Forelimb muscle (tissue), 1 donor: ENCODE results near the gene CMTM4. TPM values are rescaled to one million over a fixed set of nuclear protein-coding genes. Genes with fewer than 3 reads are reported as not detected.
"Not testable (repeated sequence)": the region's sequence is repeated elsewhere in the genome, so short reads cannot be mapped to it uniquely, and the experiment has no call there.

ENCODE experiments used
- DNase-seq: peaks from one replicate; pipeline ENCODE4 v3.0.0-alpha.2; 2013; ENCODE audit warnings: low read depth
- polyA plus RNA-seq: library from polyadenylated mRNA; unstranded; fragments of 120-200 nt; gene quantifications from one replicate; pipeline ENCODE4 v1.2.1, GENCODE V29; 2013; ENCODE audit not compliant: insufficient read length

Gene CMTM4
- polyA plus RNA-seq, 1 donor: 8.8 TPM

DNA sequence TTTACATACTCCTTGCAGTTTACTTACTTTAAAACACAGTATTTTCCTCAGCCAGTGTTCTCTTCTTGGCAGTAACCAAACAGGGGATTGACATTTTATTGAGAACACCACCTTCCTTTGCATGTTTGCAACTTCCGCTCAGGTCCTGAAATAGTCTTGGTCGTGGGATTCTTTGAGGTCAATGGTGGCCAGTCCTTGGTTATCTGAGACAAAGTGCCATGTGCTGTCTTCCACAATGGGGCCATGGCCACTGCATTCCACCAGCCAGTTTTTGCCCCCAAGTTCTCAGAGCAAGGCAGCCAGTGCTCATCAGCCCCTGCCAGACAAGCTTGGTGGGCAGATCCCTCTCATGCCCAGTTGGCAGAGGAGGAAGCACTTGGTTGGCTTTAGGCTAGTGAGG is 22.9 kb downstream of the CMTM4 start:
- DNase-seq: no peak

DNA sequence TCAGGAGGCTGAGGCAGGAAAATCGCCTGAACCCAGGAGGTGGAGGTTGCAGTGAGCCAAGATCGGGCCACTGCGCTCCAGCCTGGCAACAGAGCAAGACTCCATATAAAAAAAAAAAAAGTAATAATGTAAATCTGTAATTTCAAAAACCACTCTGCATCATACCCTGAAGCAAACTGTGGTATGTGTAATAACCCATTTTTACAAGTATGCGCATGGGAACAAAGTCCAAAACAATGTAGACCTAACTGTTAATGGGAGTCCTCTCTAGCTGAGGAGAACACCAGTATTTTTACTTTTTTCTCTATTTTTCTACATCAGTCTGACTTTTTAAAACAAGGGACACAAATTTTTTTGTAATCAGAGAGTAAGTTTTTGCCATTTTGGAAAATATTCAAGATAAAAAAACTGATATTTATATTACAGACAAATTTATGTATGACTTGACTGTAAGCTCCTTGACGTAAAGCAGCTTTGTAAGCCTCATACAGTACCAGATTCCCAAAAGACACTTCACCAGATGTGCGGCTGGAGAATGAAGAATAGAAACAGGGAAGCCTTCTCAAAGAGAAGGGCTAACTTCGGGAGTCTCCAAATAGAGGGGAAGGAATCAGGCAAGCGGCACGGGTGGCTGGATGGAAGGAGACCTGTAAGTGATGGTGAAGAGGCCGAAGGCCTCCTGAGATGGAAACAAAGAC is 25.7 kb downstream of the CMTM4 start:
- no peak for DNase-seq

GRCh38 chr16:66668777-66669444 is 27.6 kb downstream of the CMTM4 start:
- DNase-seq: no peak

DNA sequence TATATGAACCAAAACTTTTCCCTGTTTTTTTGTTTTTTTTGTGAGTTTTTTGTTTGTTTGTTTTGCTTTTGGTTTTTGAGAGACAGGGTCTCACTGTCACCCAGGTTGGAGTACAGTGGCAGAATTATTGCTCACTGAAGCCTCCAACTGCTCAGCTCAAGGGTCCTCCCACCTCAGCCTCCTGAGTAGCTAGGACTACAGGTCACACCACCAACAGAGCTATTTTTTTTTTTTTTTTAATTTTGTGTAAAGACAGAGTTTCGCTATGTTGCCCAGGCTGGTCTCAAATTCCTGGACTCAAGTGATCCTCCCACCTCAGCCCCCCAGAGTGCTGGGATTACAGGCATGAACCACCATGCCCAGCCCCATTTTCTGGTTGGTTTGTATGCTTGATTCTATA is 28.6 kb downstream of the CMTM4 start:
- no peak for DNase-seq

DNA sequence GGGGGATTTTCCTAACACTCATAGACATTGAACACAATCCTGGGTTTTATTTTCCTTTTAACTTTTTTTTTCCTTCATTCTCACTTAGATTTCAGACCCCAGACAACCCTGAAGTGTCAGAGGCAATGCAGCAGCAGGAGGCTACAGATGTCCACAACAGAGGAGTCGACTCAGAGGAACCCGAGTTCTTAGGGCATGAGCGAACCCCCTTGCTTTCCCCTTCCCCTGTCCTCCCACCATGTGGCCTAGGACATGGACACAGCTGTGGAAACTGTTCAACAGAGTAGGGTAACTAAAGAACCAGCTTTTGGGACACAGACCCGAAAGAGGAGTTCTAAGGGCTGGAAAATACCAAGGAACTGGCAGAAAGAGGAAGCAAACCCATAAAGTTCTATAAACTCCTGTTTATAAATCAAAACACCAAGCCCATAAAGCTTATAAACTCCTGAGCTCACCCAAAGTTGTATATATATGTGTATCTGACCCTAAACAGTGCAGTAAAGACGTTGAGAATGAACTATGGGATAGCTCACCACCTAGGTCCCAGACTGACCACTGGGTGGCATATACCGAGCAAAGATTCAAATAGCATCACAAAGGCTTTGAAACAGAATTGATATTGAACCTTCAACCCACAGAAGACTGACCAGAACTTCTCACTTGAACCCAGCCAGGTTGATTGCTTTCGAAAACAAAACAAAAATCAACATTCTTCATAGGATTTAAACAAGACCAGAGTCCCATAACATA is 33.9 kb downstream of the CMTM4 start:
- DNase-seq: no peak

DNA sequence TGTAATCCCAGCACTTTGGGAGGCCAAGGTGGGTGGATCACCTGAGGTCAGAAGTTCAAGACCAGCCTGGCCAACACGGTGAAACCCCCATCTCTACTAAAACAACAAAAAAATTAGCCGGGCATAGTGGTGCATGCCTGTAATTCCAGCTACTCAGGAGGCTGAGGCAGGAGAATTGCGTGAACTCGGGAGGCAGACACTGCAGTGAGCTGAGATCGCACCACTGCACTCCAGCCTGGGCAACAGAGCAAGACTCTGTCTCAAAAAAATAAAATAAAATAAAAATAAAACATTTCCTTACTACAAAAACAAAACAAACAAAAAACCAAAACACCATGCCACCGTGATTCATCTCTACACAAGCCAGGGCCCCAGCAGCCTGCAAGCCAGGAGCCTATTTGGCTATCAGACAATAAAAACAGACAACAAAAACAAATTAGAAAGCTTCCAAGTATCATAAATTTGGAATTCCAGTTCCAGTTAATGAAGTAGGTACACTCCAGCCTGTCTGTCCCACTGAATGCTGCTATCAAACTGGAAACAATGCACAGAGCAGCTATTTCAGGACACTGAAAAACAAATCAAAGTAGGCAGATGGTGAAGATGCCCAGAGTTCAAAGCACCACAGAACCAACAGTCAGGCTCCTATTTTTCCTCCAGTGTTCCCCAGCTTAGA is 34.7 kb downstream of the CMTM4 start:
- DNase-seq: not testable (repeated sequence)

- DNase-seq: no peak
Observed at GRCh38 chr16:66661210-66661560, 35.4 kb downstream of the CMTM4 start.

DNA sequence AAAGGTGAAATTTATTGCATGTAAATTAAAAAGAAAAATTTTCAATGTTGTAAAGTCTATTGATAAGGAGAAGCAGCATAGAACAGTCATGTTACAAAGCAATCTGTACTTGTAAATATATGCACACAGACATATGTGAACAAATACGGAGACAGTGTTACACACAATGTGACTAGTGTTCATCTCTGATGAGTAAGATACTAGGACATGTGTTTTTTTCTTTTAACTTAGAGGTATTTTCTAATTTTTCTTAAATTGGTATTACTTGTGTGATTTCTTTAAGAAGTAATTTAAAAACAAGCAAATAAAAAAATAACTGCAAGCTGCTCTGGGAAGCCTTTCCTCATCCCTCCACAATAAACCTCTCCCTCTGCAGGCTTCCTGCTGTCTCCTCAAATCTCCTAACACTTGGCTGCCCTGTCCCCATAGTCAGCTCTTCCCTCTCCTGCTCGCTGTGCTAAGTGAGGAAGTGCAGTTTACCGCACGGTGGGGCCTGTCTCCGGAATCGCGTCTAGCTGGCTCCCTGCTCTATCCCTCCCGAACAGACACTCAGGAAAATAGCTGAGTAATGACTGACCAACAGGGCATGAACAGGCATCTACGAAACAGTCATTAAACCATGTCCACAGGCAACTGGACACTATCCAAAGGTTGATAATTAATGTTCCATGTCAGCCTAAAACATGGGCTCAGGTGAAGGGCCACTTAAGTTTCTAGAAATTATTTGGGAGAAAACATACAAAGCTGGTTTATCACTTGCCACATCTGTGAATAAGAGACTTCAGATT is 35.9 kb downstream of the CMTM4 start:
- peak; percentile 50 for DNase-seq

DNA sequence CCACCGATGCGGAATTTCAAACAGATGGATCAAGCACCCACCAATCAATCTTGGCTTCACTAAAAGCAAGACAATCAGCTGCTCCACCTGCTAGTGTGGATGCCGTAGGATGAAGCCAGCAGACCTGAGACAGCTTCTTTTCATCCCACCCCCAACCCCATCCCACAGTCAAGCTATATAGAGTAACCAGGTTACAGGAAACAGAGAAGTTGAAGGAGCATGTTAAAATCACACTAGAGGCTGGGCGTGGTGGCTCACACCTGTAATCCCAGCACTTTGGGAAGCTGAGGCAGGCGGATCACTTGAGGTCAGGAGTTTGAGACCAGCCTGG is 37.7 kb downstream of the CMTM4 start:
- DNase-seq: no peak

- no peak for DNase-seq
Observed at GRCh38 chr16:66658143-66658859, 38.2 kb downstream of the CMTM4 start.

GRCh38 chr16:66656547-66656946 is 40.0 kb downstream of the CMTM4 start:
- no peak for DNase-seq

DNA sequence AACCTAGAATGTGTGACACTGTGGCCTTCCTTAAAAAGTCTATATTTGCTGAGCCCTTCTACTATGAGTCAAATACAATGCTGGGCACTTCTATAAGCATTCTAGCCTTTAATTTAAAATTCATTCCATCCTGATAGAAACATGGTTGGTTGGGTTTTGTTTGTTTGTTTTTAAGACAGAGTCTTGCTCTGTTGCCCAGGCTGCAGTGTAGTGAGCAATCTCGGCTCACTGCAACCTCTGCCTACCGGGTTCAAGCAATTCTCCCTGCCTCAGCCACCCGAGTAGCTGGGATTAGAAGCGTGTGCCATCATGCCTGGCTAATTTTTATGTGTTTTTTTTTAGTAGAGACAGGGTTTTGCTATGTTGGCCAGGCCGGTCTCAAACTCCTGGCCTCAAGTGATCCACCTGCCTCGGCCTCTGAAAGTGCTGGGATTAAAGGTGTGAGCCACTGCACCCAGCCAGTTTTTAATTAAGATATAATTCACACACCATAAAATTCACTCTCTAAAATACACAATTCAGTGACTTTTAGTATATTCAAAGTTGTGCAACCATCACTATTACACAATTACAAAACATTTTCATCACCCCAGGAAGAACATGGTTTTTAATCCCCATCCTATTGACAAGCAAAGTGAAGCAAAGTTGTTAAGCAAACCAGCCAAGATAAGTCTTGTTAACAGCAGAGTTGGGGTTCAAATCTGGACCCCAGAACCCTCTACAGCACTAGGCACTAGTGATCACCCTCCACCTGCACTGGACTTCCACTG is 42.8 kb downstream of the CMTM4 start:
- DNase-seq: no peak

GRCh38 chr16:66652661-66653360 is 43.7 kb downstream of the CMTM4 start:
- DNase-seq: no peak

DNA sequence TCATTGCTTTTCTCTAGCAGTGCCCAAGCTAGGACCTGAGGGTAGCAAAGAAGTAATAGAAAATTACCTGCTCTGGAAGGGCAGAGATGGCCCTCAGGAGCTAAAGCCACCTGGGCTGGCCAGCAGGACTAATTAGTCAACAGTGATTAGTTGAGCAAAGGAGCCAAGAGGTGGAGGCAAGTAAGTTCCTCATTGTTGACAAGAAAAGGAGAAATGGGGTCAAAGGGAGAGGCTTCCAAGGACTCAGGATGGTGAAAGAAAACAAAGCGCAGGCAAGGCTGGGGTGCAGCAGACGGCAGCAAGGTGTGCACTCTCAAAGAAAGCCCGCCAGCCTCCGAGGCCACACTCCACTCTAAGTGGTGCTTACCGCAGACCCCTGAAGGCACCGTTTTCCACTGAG is 44.6 kb downstream of the CMTM4 start:
- DNase-seq: no peak

GRCh38 chr16:66651474-66651765 is 45.1 kb downstream of the CMTM4 start:
- DNase-seq: no peak

DNA sequence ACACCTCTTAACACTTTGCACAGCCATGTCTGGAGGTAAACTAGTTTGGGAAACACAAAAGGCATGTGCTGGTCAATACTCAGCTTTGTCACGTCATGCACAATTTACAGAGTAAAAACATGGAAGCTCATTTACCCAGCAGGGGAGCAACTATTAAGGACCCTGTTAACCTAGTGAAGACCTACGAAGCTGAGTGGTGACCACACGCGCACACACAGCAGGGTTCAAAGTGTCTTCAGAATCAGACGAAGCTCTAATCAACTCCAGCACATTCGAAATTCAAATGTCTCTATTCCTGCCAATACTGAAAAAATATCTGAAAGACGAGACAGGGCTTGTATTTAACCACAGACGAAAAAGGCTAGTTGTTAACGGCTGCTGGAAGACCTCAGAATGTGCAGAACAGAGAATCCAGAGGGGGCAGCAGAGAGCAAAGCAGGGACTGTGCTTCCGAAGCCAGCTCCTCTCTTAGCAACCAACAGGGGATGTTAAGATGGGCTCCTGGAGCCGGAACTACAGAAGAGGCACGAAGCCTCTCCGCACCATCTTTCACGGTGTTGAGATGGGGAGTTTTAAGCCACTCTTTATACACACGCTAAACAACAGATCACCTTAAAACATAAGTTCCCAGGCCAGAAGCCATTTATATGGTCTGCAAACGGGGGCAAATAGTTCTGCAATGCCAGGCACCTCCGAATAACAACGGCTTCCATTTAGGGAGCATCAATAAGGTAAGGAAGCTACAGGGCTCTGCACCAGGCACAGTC is 45.7 kb downstream of the CMTM4 start:
- peak; percentile 78 for DNase-seq

GRCh38 chr16:66649636-66650205 is 46.8 kb downstream of the CMTM4 start:
- no peak for DNase-seq

GRCh38 chr16:66649167-66649566 is 47.4 kb downstream of the CMTM4 start:
- no peak for DNase-seq

- DNase-seq: no peak
Observed at GRCh38 chr16:66647866-66648265, 48.7 kb downstream of the CMTM4 start.
